ENCODE measurements around the gene ZSCAN9. TPM values are rescaled to one million over a fixed set of nuclear protein-coding genes. Genes with fewer than 3 reads are reported as not detected.
A peak's percentile ranks its signal among the peaks of the same experiment; 100 is the strongest.

ZSCAN9 gene
- total RNA-seq, 3 donors from 2014 or later = 9.0 to 19.3 (median 19.3) TPM

DNA sequence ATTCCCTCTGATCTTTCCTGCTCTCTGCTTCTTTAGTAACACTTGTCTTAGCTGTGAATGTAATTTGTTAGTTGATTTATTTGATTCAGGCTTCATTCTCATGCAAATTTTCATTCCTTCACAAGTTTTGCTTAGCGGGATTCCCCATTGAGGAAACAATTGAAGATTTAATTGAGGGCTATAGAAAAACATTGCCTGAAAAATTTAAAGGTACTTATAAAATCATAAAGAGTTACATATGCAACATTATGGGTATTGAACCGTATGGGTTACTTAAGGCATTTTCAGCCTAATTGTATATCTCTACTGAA lies 11.9 kb upstream of the ZSCAN9 start:
- no peaks in the 10 kb centered on the region for H3K4me1 ChIP-seq
- H3K27ac ChIP-seq = peak overlapping the region in 1 of 2 donors; percentile 64
- H3K27me3 ChIP-seq = peaks cover 0 to 70% of the 10 kb centered on the region in 2 donors
- no peak for DNase-seq (ENCODE audit: low spot score in 2 of 2)
- intact Hi-C loops (cut with DNase I; ENCODE audit: low total_unique reads) = no loop called here
- H3K9me3 ChIP-seq = no peaks in the 10 kb centered on the region
- no peaks in the 10 kb centered on the region for H3K36me3 ChIP-seq
- peak overlapping the region in 2 of 3 donors; percentile 47 to 58 for H3K4me3 ChIP-seq
- TF ChIP-seq POLR2AphosphoS5 (IDR thresholded peaks at IDR 0.05) (no peak), POLR2A (IDR thresholded peaks at IDR 0.05) (no peak)
- TF ChIP-seq, protein P1, sequence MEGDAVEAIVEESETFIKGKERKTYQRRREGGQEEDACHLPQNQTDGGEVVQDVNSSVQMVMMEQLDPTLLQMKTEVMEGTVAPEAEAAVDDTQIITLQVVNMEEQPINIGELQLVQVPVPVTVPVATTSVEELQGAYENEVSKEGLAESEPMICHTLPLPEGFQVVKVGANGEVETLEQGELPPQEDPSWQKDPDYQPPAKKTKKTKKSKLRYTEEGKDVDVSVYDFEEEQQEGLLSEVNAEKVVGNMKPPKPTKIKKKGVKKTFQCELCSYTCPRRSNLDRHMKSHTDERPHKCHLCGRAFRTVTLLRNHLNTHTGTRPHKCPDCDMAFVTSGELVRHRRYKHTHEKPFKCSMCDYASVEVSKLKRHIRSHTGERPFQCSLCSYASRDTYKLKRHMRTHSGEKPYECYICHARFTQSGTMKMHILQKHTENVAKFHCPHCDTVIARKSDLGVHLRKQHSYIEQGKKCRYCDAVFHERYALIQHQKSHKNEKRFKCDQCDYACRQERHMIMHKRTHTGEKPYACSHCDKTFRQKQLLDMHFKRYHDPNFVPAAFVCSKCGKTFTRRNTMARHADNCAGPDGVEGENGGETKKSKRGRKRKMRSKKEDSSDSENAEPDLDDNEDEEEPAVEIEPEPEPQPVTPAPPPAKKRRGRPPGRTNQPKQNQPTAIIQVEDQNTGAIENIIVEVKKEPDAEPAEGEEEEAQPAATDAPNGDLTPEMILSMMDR (IDR thresholded peaks at IDR 0.05) = no peak

DNA sequence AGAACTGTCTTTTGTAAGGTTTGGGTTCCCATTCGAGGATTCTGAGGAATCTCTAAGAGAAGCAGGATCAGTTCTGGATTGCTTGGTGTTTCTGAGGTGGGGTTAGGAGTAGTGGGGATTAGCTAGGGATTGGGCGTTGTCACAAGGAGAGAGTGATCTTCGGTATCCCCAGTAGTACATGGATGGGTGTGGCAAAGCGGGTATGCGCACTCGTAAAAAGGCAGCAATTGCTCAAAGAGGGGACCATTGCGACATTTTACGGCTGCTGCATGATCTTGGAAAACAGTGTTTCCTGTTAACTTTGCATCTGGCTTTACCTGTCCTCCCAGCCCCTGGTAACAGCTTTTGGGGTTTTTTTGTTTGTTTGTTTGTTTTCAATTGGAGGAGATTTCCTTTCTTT lies 9.7 kb upstream of the ZSCAN9 start:
- no peaks in the 10 kb centered on the region for H3K36me3 ChIP-seq
- no peak overlapping the region for H3K4me3 ChIP-seq
- intact Hi-C loops (cut with DNase I; ENCODE audit: low total_unique reads) = no loop called here
- no peak for DNase-seq (ENCODE audit: low spot score in 2 of 2)
- H3K27ac ChIP-seq = no peak overlapping the region
- H3K27me3 ChIP-seq = peaks cover 0 to 48% of the 10 kb centered on the region in 2 donors
- no peaks in the 10 kb centered on the region for H3K9me3 ChIP-seq
- TF ChIP-seq, protein P1 (IDR thresholded peaks at IDR 0.05) = no peak
- TF ChIP-seq POLR2AphosphoS5 (IDR thresholded peaks at IDR 0.05) = no peak
- H3K4me1 ChIP-seq = no peaks in the 10 kb centered on the region

DNA sequence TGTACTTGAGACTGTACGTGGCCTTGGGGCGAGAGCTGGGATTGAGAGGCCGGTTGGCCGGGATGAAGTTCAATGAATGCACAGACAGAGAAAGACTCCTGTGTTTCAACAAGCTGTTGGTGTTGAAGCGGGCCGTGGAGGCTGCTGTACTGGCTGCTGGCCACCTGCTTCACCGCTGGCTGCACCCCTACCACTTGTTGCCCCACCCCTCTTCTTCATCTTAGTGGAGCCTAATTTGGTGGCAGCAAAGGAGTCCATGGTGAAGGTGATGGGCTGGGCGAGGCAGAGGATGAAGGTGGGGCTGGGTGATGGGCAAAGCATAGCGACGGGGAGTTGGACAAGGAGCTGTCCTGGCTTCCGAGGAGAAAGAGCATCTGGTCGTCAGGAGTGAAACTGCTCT lies 7.2 kb upstream of the ZSCAN9 start:
- no peak for DNase-seq (ENCODE audit: low spot score in 2 of 2)
- Histone ChIP-seq H3K36me3 (no peaks in the 10 kb centered on the region), H3K27me3 (peaks cover 0 to 39% of the 10 kb centered on the region in 2 donors), H3K9me3 (no peaks in the 10 kb centered on the region), H3K27ac (no peak overlapping the region), H3K4me3 (no peak overlapping the region), H3K4me1 (no peaks in the 10 kb centered on the region)
- intact Hi-C loops (cut with DNase I; ENCODE audit: low total_unique reads) = no loop called here
- TF ChIP-seq POLR2AphosphoS5 (IDR thresholded peaks at IDR 0.05) = no peak
- no peak for TF ChIP-seq POLR2A (IDR thresholded peaks at IDR 0.05)
- TF ChIP-seq, protein P1 (IDR thresholded peaks at IDR 0.05) = no peak

DNA sequence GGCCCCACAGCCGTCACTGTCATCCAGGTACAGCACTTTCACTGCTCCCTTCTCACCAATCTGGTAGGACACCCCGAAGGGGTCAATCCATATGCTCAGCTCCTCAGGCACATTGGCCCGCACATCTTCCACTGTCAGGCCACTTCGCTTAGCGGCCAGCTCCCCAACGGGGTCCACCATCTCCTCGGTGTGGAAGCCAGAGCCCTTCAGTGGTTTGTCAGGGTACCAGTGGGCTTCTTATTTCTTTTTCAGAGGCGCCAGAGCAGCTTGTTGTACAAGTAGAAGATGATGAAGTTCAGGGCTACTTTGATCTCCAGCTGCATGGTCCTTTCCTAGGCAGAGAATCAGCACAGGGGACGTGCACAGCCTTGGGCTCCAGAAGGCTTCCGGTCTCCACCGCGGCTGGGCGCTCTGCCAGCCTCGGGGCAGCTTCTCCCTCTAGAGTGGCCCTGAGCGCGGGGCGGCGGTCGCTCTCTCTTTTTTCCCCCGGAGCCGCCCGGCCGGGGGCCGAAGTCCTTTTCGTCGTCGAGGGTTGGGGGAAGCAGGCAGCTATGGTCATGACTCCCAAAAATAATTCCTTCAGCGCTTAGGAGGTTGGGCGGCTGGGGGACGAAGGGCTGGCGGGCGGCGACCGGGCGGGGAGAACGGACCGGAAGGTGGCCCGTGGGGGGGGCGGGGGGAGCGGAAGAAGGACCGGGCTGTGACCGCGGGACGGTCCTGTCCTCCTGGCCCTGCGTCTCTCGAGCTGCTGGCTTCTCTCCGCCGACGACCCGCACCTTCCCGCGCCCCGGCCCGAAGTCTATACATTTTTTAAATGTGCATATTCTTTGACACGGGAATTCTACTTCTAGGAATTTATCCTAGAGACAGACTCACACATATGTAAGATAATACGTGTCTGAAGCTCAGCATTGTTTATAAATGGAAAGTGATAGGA lies 6.5 kb upstream of the ZSCAN9 start:
- H3K36me3 ChIP-seq = no peaks in the 10 kb centered on the region
- H3K9me3 ChIP-seq = no peaks in the 10 kb centered on the region
- H3K27ac ChIP-seq = peak overlapping the region; percentile 34 to 75
- H3K27me3 ChIP-seq = peaks cover 0 to 35% of the 10 kb centered on the region in 2 donors
- no peaks in the 10 kb centered on the region for H3K4me1 ChIP-seq
- peak overlapping the region; percentile 59 to 73 (median 69) for H3K4me3 ChIP-seq
- intact Hi-C loops (cut with DNase I; ENCODE audit: low total_unique reads) = no loop called here
- TF ChIP-seq, protein P1 (IDR thresholded peaks at IDR 0.05) = no peak
- DNase-seq (ENCODE audit: low spot score in 2 of 2) = peak in 1 of 2 donors; percentile 73

DNA sequence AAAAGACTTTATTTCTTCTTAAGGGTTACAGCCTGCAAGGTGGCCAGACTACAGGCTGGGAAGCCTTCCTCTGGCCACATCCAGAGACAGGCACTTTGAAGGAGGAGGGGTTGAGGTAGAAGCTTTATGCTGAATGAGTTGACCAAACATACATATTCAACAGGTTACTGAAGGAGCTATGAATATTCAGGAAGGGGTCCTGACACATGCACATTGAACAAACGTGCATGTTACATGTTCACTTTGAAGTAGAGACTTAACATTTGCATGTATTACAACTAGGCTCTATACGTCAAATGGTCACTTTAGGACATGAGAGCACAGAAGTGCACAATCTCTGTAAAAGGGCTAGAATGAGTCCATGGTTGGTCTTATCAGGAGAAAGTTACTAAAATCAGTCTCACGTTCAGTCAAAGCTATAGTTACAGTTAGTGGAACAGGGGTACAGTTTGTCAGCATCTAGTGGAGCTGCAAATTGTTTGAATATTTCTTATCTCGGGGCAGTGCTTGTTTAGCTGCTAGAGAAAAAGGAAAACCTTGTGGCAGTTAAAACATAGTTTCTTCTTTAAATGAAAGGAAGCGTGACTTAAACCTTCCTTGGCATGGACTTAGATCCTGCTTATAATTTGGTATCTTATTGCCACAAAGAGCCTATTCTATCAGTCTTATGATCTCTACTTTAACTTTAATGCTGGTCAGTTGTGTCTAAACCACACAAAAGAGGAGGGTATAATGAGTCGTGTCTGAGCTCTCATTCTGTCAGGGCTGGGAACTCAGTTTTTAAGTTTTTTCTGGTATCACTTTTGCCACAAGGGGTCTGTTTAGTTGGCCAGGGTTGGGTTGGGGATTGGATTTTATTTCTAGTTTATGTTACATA lies 4.6 kb upstream of the ZSCAN9 start:
- Histone ChIP-seq H3K36me3 (no peaks in the 10 kb centered on the region), H3K27me3 (peaks cover 0 to 18% of the 10 kb centered on the region in 2 donors), H3K4me1 (no peaks in the 10 kb centered on the region), H3K4me3 (no peak overlapping the region), H3K9me3 (no peaks in the 10 kb centered on the region), H3K27ac (no peak overlapping the region)
- intact Hi-C loops (cut with DNase I; ENCODE audit: low total_unique reads) = no loop called here
- TF ChIP-seq POLR2A (IDR thresholded peaks at IDR 0.05) (no peak), POLR2AphosphoS5 (IDR thresholded peaks at IDR 0.05) (no peak)
- TF ChIP-seq, protein P1 (IDR thresholded peaks at IDR 0.05) = no peak
- no peak for DNase-seq (ENCODE audit: low spot score in 2 of 2)
